AG09319 (cell line): Measurements from ENCODE around the gene DHX8.

Experiments used
- DNase-seq: peaks from one replicate; pipeline ENCODE4 v3.0.0-alpha.2; 2010; ENCODE audit warnings: low read depth; ENCODE audit errors: extremely low read depth
- CTCF ChIP-seq: IDR thresholded peaks from 2 replicates; pipeline ENCODE4 v1.5.1; 2011; ENCODE audit warnings: low read depth, mild to moderate bottlenecking, inconsistent platforms, low read length, moderate library complexity

The DHX8 gene

GRCh38 chr17:43483674-43484551 is at the start of gene DHX8:
Gene DHX8, plus strand, starts transcription at chr17:43483975. Its CDS starts 63 bp downstream, at chr17:43484038.
- DNase-seq = peak; percentile 97
- no peak; the same call in none of the 2 replicates for TF ChIP-seq CTCF

- TF ChIP-seq CTCF = no peak
- DNase-seq = no peak
Observed at GRCh38 chr17:43434902-43435319, 48.9 kb upstream of the DHX8 start.

GRCh38 chr17:43437756-43438155 is 46.0 kb upstream of the DHX8 start:
- no peak for DNase-seq
- no peak for TF ChIP-seq CTCF

GRCh38 chr17:43438626-43439025 is 45.1 kb upstream of the DHX8 start:
- no peak for DNase-seq
- no peak for TF ChIP-seq CTCF

- no peak for TF ChIP-seq CTCF
- DNase-seq = no peak
Observed at GRCh38 chr17:43439041-43439440, 44.7 kb upstream of the DHX8 start.

GRCh38 chr17:43442711-43443110 is 41.1 kb upstream of the DHX8 start:
- TF ChIP-seq CTCF = no peak
- peak; percentile 22 for DNase-seq

GRCh38 chr17:43443381-43443780 is 40.4 kb upstream of the DHX8 start:
- no peak for DNase-seq
- no peak for TF ChIP-seq CTCF
